A549 (cell line): ENCODE data around the gene DSCAM.

Experiments used
- CBX2 ChIP-seq: fragments of 200-600 bp; sonication (generic); IDR thresholded peaks from 2 replicates; pipeline ENCODE4 v1.6.1; 2016; ENCODE audit warnings: low read depth, mild to moderate bottlenecking, borderline replicate concordance
- TF ChIP-seq, protein P1 (sequence below): IDR thresholded peaks from 2 replicates; pipeline ENCODE4 v1.6.1; 2012

DNA sequence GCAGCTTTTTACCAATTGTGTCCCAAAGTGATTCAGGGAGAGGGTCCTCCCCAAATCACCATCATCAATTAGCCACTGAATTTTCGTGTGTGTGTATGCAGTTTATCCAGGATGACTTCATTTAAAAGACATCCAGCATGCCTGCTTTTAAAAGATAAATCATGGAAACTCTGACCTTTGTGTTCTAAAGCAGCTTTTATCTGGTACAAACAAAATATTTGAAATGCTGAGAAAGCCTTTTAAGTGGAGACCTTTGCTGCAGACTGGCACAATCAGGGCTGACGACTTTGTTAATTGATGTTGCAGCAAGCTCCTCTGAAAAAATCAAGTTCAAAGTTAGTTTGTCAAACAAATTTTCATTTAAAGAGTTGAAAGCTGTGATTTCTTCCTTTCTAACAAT is 875.0 kb downstream of the DSCAM start:
- no peak for TF ChIP-seq CBX2
- TF ChIP-seq, protein P1, sequence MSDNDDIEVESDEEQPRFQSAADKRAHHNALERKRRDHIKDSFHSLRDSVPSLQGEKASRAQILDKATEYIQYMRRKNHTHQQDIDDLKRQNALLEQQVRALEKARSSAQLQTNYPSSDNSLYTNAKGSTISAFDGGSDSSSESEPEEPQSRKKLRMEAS: no peak
